K562 (cell line): ENCODE data around the gene GLDN. TPM values are rescaled to one million over a fixed set of nuclear protein-coding genes. Genes with fewer than 3 reads are reported as not detected.

Source experiments
- ATAC-seq: fragments of 200-7000 bp; cut with Tn5 transposase; 3 replicates; pipeline ENCODE4 v1.9.1; 2020; ENCODE audit warnings: moderate library complexity
- BruUV-seq: library from RNA; stranded (reverse); fragments of 400-500 nt; replicated peaks from 2 replicates; lab custom pipeline; 2021; lab: Mats Ljungman, UMichigan
- CTCF ChIA-PET: fragments of 300-600 bp; formaldehyde crosslinking; extraction: SDS; loops from one replicate; lab custom pipeline; 2021; ENCODE audit warnings: low intra/inter-chr PET ratio; lab: Yijun Ruan, JAX
- POLR2A ChIA-PET: fragments of 300-600, 350-650 bp; sonication (Branson Sonifier 250); formaldehyde crosslinking; extraction: SDS; loops from one replicate; lab custom pipeline; 2021; ENCODE audit warnings: antibody characterized with exemption, inconsistent platforms; lab: Yijun Ruan, JAX
- DNase-seq, 4 experiments: peaks; one replicate each; pipeline versions ENCODE4 v3.0.0 to v3.0.0-alpha.2; 2011 to 2018; ENCODE audit warnings: low spot score in 3 of 4, mixed read lengths in 3 of 4; ENCODE audit errors: extremely low read depth in 1 of 4
- FAIRE-seq: peaks from 2 replicates; lab custom pipeline; 2011; peaks lifted over from hg19 to GRCh38; lab: Jason Lieb, UNC
- H2AFZ ChIP-seq: 2 replicates; pipeline ENCODE4 v1.6.0; 2011; ENCODE audit warnings: low read depth, low read length, control low read depth, inconsistent platforms
- H3K27ac ChIP-seq: fragments of 200-600 bp; 3 replicates; pipeline ENCODE4 v1.8.0; 2011; ENCODE audit warnings: low read depth, mild to moderate bottlenecking, control low read depth, inconsistent platforms, low read length, moderate library complexity, mixed read lengths; ENCODE audit errors: extremely low read depth
- H3K27me3 ChIP-seq, 2 experiments: fragments of 300-600 bp in 1 of 2; 2 replicates in 1 of 2; 3 replicates in 1 of 2; pipeline versions ENCODE4 v1.6.0 to v1.8.0; 2011; ENCODE audit warnings: inconsistent platforms in 2 of 2, low read length in 2 of 2, mild to moderate bottlenecking in 1 of 2, mixed read lengths in 1 of 2, moderate library complexity in 1 of 2; ENCODE audit not compliant: control insufficient read depth in 2 of 2, insufficient read depth in 2 of 2
- H3K36me3 ChIP-seq: fragments of 300-600 bp; 3 replicates; pipeline ENCODE4 v1.8.0; 2011; ENCODE audit warnings: mild to moderate bottlenecking, low read length, inconsistent platforms; ENCODE audit not compliant: control insufficient read depth, insufficient read depth
- H3K4me1 ChIP-seq, 2 experiments: fragments of 200-600 bp in 1 of 2; replicated peaks in 1 of 2; 2 replicates in 1 of 2; 3 replicates in 1 of 2; pipeline versions ENCODE4 v1.5.1 to v1.8.0; 2011; ENCODE audit warnings: inconsistent platforms in 2 of 2, low read length in 2 of 2, mild to moderate bottlenecking in 1 of 2, mixed read lengths in 1 of 2, moderate library complexity in 1 of 2; ENCODE audit not compliant: control insufficient read depth in 2 of 2, insufficient read depth in 2 of 2
- H3K4me2 ChIP-seq: 2 replicates; pipeline ENCODE4 v1.6.1; 2011; ENCODE audit warnings: low read length, control low read depth, inconsistent platforms, mixed read lengths; ENCODE audit not compliant: insufficient read depth
- H3K4me3 ChIP-seq: fragments of 200-600 bp; sonication (generic), shearing (Covaris generic); 2 replicates; pipeline ENCODE4 v1.5.1; 2016; ENCODE audit warnings: control low read depth, inconsistent platforms
- H3K79me2 ChIP-seq: fragments of 200-600 bp; 3 replicates; pipeline ENCODE4 v1.8.0; 2011; ENCODE audit warnings: low read length, inconsistent platforms; ENCODE audit not compliant: control insufficient read depth, insufficient read depth
- H3K9ac ChIP-seq, 2 experiments: 2 replicates each; pipeline versions ENCODE4 v1.6.0 to v1.6.1; 2011; ENCODE audit warnings: low read depth in 2 of 2, low read length in 2 of 2, control low read depth in 1 of 2, inconsistent platforms in 1 of 2, mild to moderate bottlenecking in 1 of 2, mixed read lengths in 1 of 2; ENCODE audit not compliant: insufficient read depth in 1 of 2
- H3K9me1 ChIP-seq: one replicate; pipeline ENCODE4 v1.6.0; 2011; ENCODE audit warnings: inconsistent platforms, mild to moderate bottlenecking, low read length, moderate library complexity; ENCODE audit not compliant: control insufficient read depth, insufficient read depth
- H3K9me3 ChIP-seq: replicated peaks from 2 replicates; pipeline ENCODE4 v1.5.1; 2011; ENCODE audit warnings: low read depth, low read length, inconsistent platforms; ENCODE audit not compliant: control insufficient read depth, insufficient read depth
- H4K20me1 ChIP-seq: replicated peaks from 2 replicates; pipeline ENCODE4 v1.6.1; 2011; ENCODE audit warnings: low read length, inconsistent platforms, mixed read lengths; ENCODE audit not compliant: control insufficient read depth, insufficient read depth
- ATF1 ChIP-seq, 2 experiments: fragments of 450-650 bp in 1 of 2; IDR thresholded peaks; 2 replicates each; pipeline ENCODE4 v1.6.1; 2016; ENCODE audit warnings: missing compliant biosample characterization in 1 of 2, missing genetic modification characterization in 1 of 2
- CBX2 ChIP-seq: fragments of 200-600 bp; sonication (generic); IDR thresholded peaks from one replicate; pipeline ENCODE4 v1.6.1; 2012; ENCODE audit warnings: mild to moderate bottlenecking, low read length, inconsistent platforms; ENCODE audit not compliant: insufficient read depth, poor library complexity, severe bottlenecking
- CCAR2 ChIP-seq: fragments of 200-400 bp; formaldehyde crosslinking; IDR thresholded peaks from 2 replicates; pipeline ENCODE4 v1.6.1; 2017; ENCODE audit warnings: mild to moderate bottlenecking, low read depth, low read length
- FOXA1 ChIP-seq: fragments of 450-650 bp; IDR thresholded peaks from 2 replicates; pipeline ENCODE4 v1.6.1; 2016; ENCODE audit warnings: mild to moderate bottlenecking, borderline replicate concordance
- GATA2 ChIP-seq: sonication (generic); formaldehyde crosslinking; IDR thresholded peaks from 2 replicates; pipeline ENCODE4 v1.4.0; 2020; ENCODE audit warnings: mild to moderate bottlenecking, missing genetic modification reagents
- NR2C1 ChIP-seq, 2 experiments: fragments of 450-650 bp; IDR thresholded peaks; 2 replicates each; pipeline ENCODE4 v1.6.1; 2017; ENCODE audit warnings: mild to moderate bottlenecking in 2 of 2, antibody characterized with exemption in 1 of 2, inconsistent platforms in 1 of 2, missing compliant biosample characterization in 1 of 2, missing genetic modification characterization in 1 of 2
- PRPF4 ChIP-seq: fragments of 200-400 bp; formaldehyde crosslinking; IDR thresholded peaks from one replicate; pipeline ENCODE4 v1.6.1; 2017; ENCODE audit warnings: low read length, low read depth, mild to moderate bottlenecking; ENCODE audit not compliant: insufficient read depth, poor library complexity, severe bottlenecking
- SPI1 ChIP-seq: IDR thresholded peaks from 2 replicates; pipeline ENCODE4 v1.6.1; 2011; ENCODE audit warnings: low read depth, low read length, control low read depth, borderline replicate concordance
- SREBF2 ChIP-seq: sonication (generic); formaldehyde crosslinking; IDR thresholded peaks from 2 replicates; pipeline ENCODE4 v1.4.0; 2020; ENCODE audit warnings: mild to moderate bottlenecking, missing genetic modification reagents
- ZNF79 ChIP-seq: fragments of 250-450 bp; sonication (Bioruptor Pico); IDR thresholded peaks from 2 replicates; pipeline ENCODE4 v1.4.0; 2020; ENCODE audit warnings: low read depth, mild to moderate bottlenecking, moderate library complexity
- WGBS: fragments of 100-300 bp; shearing (Covaris generic); methylation state at CpG from one replicate; pipeline ENCODE4 v1.1.6; 2016; ENCODE audit warnings: low coverage, mixed read lengths; ENCODE audit not compliant: insufficient coverage; ENCODE audit errors: missing lambda C conversion rate; 5-methylcytosine and 5-hydroxymethylcytosine counted together
- in situ Hi-C: fragments of 300-500 bp; cut with MboI; formaldehyde crosslinking; loops from 4 replicates; pipeline ENCODE4 v1.15.0; 2018; ENCODE audit warnings: inconsistent platforms, mixed read lengths
- intact Hi-C: fragments of 100-400 bp; cut with micrococcal nuclease; formaldehyde crosslinking; loops from 2 replicates; pipeline ENCODE4 v1.14.2; 2022
- polyA plus RNA-seq, 8 experiments: library from polyadenylated mRNA; depleted of rRNA in 4 of 8; stranded (reverse) in 5 of 8; unstranded in 3 of 8; fragments of >200 nt; fragmentation: Nextera tagmentation in 2 of 8; fragmentation: Illumina TruSeq in 1 of 8; extraction: Ambion mirVana in 2 of 8; extraction: Trizol in 1 of 8; gene quantifications; 2 replicates each; pipeline versions ENCODE4 v1.2.1 to v1.2.3, GENCODE V29; 2011 to 2014; ENCODE audit warnings: inconsistent platforms in 1 of 8, missing spikeins in 1 of 8
- total RNA-seq, 7 experiments: library from RNA; depleted of rRNA in 6 of 7; stranded (reverse); fragments of >200 nt in 6 of 7; fragmentation: Illumina TruSeq in 2 of 7; extraction: Trizol in 2 of 7; gene quantifications; 2 replicates each; pipeline versions ENCODE4 v1.2.1 to v1.2.3, GENCODE V29; 2011 to 2021; ENCODE audit warnings: low replicate concordance in 1 of 7

GLDN gene
- total and polyA plus RNA-seq, 9 of the 15 experiments (the other 6 are each of a cell fraction or from before 2014, with no cell fraction given): 0.05 to 0.33 (median 0.18) TPM

- no peak for TF ChIP-seq NR2C1 (IDR thresholded peaks at IDR 0.05)
- no peak for TF ChIP-seq NR2C1 (tag; IDR thresholded peaks at IDR 0.05)
- no peak for TF ChIP-seq SPI1
Observed at GRCh38 chr15:51333571-51333970, 7.9 kb upstream of the GLDN start (continued).

- DNase-seq (no peak), ATAC-seq (no peak), FAIRE-seq (no peak)
- Histone ChIP-seq H3K9me1 (no peaks in the 10 kb centered on the region), H2AFZ (no peak overlapping the region), H3K4me2 (no peak overlapping the region), H3K9ac (no peak overlapping the region), H3K36me3 (no peaks in the 10 kb centered on the region), H3K9me3 (no peaks in the 10 kb centered on the region), H3K27ac (no peak overlapping the region), H4K20me1 (no peaks in the 10 kb centered on the region), H3K79me2 (no peaks in the 10 kb centered on the region), H3K4me3 (no peak overlapping the region), H3K4me1 (no peaks in the 10 kb centered on the region), H3K27me3 (peaks cover 11 to 38% of the 10 kb centered on the region in 2 experiments; a peak in 3 of 5 replicates)
- CTCF ChIA-PET: no interaction called here
- intact Hi-C loops: no loop called here
- WGBS: 0% methylated on average over 2 of the region's 2 CpGs
- no TSS peak for BruUV-seq
- no peak for TF ChIP-seq ATF1 (CRISPR knock-in tag; IDR thresholded peaks at IDR 0.05)
- no peak for TF ChIP-seq ATF1 (tag; IDR thresholded peaks at IDR 0.05)
- no peak for TF ChIP-seq ZNF79 (CRISPR knock-in tag)
- TF ChIP-seq CBX2: no peak
- no peak for TF ChIP-seq FOXA1
- TF ChIP-seq PRPF4: no peak
- TF ChIP-seq SREBF2 (CRISPR knock-in tag): no peak
- TF ChIP-seq CCAR2: no peak
- TF ChIP-seq GATA2 (CRISPR knock-in tag): no peak
- POLR2A ChIA-PET: no interaction called here
- in situ Hi-C loops: no loop called here
Observed at GRCh38 chr15:51334011-51334451, 7.4 kb upstream of the GLDN start.
